Measurements from ENCODE around the gene CISTR.

DNA sequence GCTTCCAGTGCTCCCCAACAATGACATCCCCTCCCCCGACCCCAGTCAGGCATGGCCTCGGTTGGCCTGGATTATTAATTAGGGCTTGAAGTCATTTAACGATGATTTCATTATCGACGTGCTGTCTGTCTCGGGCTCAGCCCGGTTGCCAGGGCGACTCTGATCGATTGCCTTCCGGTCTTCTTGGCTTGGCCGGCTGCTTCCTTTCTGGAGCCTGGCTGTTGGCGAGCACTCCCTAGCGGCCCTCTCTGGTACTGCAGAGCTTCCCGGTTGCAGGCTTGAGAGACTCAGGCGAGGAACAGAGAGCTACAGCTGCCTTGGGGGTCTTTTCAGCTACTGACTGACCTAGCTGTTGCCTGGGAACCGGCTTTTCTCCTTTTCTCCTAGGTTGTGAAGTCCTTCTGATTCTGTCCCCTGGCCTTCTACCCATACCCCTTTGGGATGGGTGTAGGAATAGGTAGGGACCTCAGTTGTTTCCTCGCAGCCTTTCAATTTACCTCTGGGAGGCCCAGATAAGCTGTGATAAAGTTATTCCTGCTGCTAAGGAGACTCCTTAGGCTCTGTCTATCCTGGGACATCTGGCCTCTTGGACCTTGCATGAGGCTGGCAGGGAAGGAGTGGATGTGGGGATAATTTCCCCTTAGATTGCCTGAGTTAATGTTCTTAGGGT is 5.5 kb upstream of the CISTR start:
- TF ChIP-seq, protein P1, sequence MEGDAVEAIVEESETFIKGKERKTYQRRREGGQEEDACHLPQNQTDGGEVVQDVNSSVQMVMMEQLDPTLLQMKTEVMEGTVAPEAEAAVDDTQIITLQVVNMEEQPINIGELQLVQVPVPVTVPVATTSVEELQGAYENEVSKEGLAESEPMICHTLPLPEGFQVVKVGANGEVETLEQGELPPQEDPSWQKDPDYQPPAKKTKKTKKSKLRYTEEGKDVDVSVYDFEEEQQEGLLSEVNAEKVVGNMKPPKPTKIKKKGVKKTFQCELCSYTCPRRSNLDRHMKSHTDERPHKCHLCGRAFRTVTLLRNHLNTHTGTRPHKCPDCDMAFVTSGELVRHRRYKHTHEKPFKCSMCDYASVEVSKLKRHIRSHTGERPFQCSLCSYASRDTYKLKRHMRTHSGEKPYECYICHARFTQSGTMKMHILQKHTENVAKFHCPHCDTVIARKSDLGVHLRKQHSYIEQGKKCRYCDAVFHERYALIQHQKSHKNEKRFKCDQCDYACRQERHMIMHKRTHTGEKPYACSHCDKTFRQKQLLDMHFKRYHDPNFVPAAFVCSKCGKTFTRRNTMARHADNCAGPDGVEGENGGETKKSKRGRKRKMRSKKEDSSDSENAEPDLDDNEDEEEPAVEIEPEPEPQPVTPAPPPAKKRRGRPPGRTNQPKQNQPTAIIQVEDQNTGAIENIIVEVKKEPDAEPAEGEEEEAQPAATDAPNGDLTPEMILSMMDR (IDR thresholded peaks at IDR 0.05), result peak; percentile 68 to 89 (median 82)
- TF ChIP-seq POLR2A (IDR thresholded peaks at IDR 0.05), result no peak

All from gastroesophageal sphincter (tissue), 3 donors.